Psoas muscle (tissue), 8 donors: Measurements from ENCODE around the gene RHOBTB3. TPM values are rescaled to one million over a fixed set of nuclear protein-coding genes. Genes with fewer than 3 reads are reported as not detected.

Source experiments
- ATAC-seq, 4 donors: fragments of 200-7000 bp; cut with Tn5 transposase; one replicate each; pipeline ENCODE4 v1.9.1; 2020; ENCODE audit warnings: moderate library complexity in 3 of 4, mild to moderate bottlenecking in 2 of 4
- DNase-seq, 2 donors: peaks; one replicate each; pipeline ENCODE4 v3.0.0-alpha.2; 2020
- H3K27ac ChIP-seq: fragments of 200-600 bp; one replicate; pipeline ENCODE4 v1.8.0; 2022
- H3K27me3 ChIP-seq, 3 donors: fragments of 200-600 bp in 1 of 3; one replicate each; pipeline versions ENCODE4 v1.6.1 to v1.8.0; 2013 to 2022; ENCODE audit warnings: low read length in 2 of 3, mild to moderate bottlenecking in 2 of 3, moderate library complexity in 1 of 3; ENCODE audit not compliant: insufficient read depth in 3 of 3
- H3K36me3 ChIP-seq, 2 donors: fragments of 200-600 bp in 1 of 2; one replicate each; pipeline versions ENCODE4 v1.6.1 to v1.8.0; 2013 to 2022; ENCODE audit warnings: low read depth in 1 of 2, mild to moderate bottlenecking in 1 of 2, moderate library complexity in 1 of 2; ENCODE audit not compliant: insufficient read depth in 1 of 2
- H3K4me1 ChIP-seq: fragments of 200-600 bp; one replicate; pipeline ENCODE4 v1.8.0; 2022
- H3K4me3 ChIP-seq: fragments of 200-600 bp; one replicate; pipeline ENCODE4 v1.8.0; 2022; ENCODE audit warnings: mild to moderate bottlenecking
- H3K9me3 ChIP-seq: fragments of 200-600 bp; one replicate; pipeline ENCODE4 v1.8.0; 2022
- WGBS, 3 donors: extraction: QIAGEN DNeasy Blood & Tissue Kit; methylation state at CpG; one replicate each; pipeline versions ENCODE4 v1.1.6 to v1.1.7; 2013; 5-methylcytosine and 5-hydroxymethylcytosine counted together
- intact Hi-C, 2 donors: fragments of 100-400 bp; cut with DNase I; formaldehyde crosslinking; loops; one replicate each; pipeline versions ENCODE4 v1.11.0 to v1.14.2; 2022
- polyA plus RNA-seq, 3 donors: library from polyadenylated mRNA; stranded (reverse); fragments of 200-250 nt; gene quantifications; one replicate each; pipeline ENCODE4 v1.2.3, GENCODE V29; 2013
- total RNA-seq, 4 donors: library from RNA; stranded (reverse); fragmentation: NEBNext Ultra II Directional in 2 of 4; extraction: Animal tissue kit (Norgen Biotek cat#: 25700) in 2 of 4; gene quantifications; one replicate each; pipeline versions ENCODE4 v1.2.1 to v1.2.4, GENCODE V29; 2021 to 2023
- TF ChIP-seq, protein P1 (sequence below): fragments of 200-600 bp; IDR thresholded peaks from one replicate; pipeline ENCODE4 v1.8.0; 2022; ENCODE audit warnings: antibody characterized with exemption
- donor health status: healthy with polysubstance abuse.
- donor health status: DM: no; HTN: no; CAD: no; lungs with moderate emphysema.
- donor health status: Bipolar disorder and iron deficiency.
- donor health status: healthy.
- donor health status: DM: yes; HTN: yes; CAD: no.
- donor health status: DM: no; HTN: no; CAD: no.
- donor health status: DM: no; HTN: no; CAD: no.
- donor health status: DM: yes; HTN: yes; CAD: no.

RHOBTB3 gene
- total and polyA plus RNA-seq, 7 donors: 19.0 to 86.0 (median 53.2) TPM

DNA sequence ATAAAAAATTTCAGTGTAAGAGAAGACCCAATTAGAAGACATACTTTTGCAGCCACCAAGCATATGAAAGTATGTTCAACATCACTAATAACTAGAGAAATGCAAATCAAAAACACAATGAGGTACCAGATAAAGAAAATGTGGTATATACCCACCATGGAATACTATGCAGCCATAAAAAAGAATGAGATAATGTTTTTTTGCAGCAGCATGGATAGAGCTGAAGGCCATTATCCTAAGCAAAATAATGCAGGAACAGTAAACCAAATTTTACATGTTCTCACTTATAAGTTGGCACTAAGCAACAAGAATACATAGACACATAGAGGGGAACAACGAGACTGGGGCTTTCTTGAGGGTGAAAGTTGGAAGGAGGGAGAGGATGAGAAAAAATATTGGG is 41.5 kb upstream of the RHOBTB3 start:
- Histone ChIP-seq H3K9me3 (no peaks in the 10 kb centered on the region), H3K27me3 (no peaks in the 10 kb centered on the region), H3K36me3 (no peaks in the 10 kb centered on the region), H3K4me1 (no peaks in the 10 kb centered on the region), H3K27ac (no peak overlapping the region), H3K4me3 (no peak overlapping the region)
- ATAC-seq (no peak), DNase-seq (no peak)
- intact Hi-C loops: no loop called here
- 91 to 93% (median 93%) methylated on average over 1 of the region's 1 CpG for WGBS, 3 donors
- TF ChIP-seq, protein P1, sequence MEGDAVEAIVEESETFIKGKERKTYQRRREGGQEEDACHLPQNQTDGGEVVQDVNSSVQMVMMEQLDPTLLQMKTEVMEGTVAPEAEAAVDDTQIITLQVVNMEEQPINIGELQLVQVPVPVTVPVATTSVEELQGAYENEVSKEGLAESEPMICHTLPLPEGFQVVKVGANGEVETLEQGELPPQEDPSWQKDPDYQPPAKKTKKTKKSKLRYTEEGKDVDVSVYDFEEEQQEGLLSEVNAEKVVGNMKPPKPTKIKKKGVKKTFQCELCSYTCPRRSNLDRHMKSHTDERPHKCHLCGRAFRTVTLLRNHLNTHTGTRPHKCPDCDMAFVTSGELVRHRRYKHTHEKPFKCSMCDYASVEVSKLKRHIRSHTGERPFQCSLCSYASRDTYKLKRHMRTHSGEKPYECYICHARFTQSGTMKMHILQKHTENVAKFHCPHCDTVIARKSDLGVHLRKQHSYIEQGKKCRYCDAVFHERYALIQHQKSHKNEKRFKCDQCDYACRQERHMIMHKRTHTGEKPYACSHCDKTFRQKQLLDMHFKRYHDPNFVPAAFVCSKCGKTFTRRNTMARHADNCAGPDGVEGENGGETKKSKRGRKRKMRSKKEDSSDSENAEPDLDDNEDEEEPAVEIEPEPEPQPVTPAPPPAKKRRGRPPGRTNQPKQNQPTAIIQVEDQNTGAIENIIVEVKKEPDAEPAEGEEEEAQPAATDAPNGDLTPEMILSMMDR: no peak

DNA sequence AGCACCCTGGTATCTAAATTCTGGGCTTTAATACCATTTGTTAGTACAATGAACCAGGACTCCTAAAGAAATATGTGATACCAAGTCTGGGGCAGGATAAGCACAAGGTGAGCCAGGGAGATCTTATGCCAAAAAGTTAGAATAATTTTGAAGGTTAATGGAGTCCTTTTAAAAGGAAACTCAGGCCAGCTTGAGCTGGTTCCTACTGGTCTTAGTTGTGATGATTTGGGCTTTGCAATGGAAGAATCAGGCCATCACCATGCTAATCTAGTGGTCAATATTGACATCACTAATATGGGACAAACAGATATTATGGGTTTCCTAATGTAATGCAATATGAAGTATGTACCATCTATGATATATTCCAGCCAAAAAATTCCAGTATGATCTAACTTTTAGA is 40.8 kb upstream of the RHOBTB3 start:
- Histone ChIP-seq H3K4me1 (no peaks in the 10 kb centered on the region), H3K27me3 (no peaks in the 10 kb centered on the region), H3K27ac (no peak overlapping the region), H3K36me3 (no peaks in the 10 kb centered on the region), H3K4me3 (no peak overlapping the region), H3K9me3 (no peaks in the 10 kb centered on the region)
- no peak for ATAC-seq
- DNase-seq: no peak
- TF ChIP-seq, protein P1: no peak
- intact Hi-C loops: no loop called here

DNA sequence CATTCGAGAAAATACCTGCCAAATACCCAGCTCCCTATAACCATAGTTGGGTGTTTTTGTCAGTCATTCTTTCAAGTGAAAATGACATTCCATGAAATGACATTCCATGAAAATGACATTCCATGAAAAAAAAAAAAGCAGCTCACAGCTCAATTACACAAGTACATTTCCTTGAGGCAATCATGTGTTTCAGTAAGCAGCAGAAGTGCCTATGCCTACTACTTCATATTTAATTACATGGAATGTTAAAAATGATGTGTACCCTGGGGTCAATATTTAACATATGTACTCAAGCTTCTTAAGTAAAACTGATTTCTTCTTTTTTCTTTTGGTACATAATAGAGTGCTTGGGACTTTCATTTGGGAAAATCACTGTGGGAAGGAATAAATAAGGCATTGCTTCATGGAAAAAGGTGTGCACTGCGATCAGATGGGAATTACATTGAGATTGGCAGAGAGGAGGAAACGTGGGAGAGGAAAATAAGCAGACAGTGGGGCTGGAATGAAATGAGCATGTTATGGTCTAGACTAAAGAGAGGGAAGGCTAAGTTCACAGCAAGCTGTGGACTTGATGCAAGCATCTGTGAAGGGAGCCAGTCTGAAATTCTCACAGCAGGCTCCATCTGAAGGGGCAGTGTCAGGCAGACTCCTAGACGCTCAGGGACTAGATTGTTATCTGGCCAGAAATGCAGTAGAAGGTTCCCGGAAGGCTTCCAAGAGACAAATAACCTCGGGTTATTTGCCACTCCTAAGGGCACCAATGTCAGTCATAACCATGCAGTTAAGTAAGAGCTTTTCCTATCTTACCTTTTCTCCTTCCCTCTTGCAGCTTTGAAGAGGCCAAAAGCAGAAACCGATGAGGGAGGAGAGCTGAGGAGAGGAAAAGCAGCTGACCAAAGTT is 33.1 kb upstream of the RHOBTB3 start:
- Histone ChIP-seq H3K27ac (no peak overlapping the region), H3K4me3 (no peak overlapping the region), H3K27me3 (no peaks in the 10 kb centered on the region), H3K4me1 (no peaks in the 10 kb centered on the region), H3K9me3 (no peaks in the 10 kb centered on the region), H3K36me3 (no peaks in the 10 kb centered on the region)
- DNase-seq (no peak), ATAC-seq (no peak)
- WGBS, 3 donors: 61 to 71% (median 62%) methylated on average over 7 of the region's 7 CpGs
- TF ChIP-seq, protein P1: no peak
- intact Hi-C loops: no loop called here

DNA sequence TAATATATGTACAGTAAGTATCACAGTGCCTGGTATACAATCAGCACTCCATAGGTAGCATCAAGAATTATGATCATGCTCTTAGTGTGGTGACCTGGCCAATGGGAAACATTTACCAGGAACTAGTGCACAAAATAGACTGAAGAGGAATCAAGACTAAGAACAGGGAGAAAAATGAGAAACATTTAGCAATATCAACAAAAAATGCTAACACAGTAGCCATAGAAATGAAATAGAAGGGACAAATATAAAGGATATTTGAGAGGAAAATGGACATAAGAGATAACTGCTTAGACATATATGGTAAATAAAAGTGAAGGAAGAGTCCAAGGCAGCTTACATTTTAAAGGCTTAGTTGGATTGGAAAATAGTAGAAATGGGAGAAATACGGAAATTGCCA is 31.8 kb upstream of the RHOBTB3 start:
- no peaks in the 10 kb centered on the region for H3K27me3 ChIP-seq
- H3K4me1 ChIP-seq: no peaks in the 10 kb centered on the region
- no peaks in the 10 kb centered on the region for H3K9me3 ChIP-seq
- TF ChIP-seq, protein P1: no peak
- no peak overlapping the region for H3K27ac ChIP-seq
- H3K4me3 ChIP-seq: no peak overlapping the region
- intact Hi-C loops: no loop called here
- ATAC-seq (no peak), DNase-seq (no peak)
- WGBS, 3 donors: 96 to 100% (median 97%) methylated on average over 1 of the region's 1 CpG
- H3K36me3 ChIP-seq: no peaks in the 10 kb centered on the region

DNA sequence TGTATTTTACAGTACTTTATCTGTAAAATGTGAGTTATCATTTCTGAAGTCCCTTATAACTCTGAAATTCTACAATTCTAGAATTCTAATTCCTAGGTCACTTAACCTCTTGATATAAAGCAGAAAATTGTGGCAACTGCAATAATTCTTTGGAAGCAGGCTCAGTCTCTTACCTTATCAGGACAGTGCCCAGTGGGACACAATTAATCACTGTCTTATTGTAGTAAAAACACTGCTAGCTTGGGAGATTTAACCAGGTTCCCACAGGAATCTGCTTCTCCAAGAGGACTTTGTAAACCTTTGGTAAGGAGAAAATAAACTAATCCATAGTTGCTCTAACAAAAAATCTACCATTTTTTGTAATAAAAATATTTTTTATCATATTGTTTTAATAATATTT is 30.1 kb upstream of the RHOBTB3 start:
- DNase-seq: no peak
- Histone ChIP-seq H3K27me3 (no peaks in the 10 kb centered on the region), H3K36me3 (no peaks in the 10 kb centered on the region), H3K9me3 (no peaks in the 10 kb centered on the region), H3K4me1 (no peaks in the 10 kb centered on the region), H3K27ac (no peak overlapping the region), H3K4me3 (no peak overlapping the region)
- intact Hi-C loops: no loop called here
- TF ChIP-seq, protein P1: no peak
- no peak for ATAC-seq
